GM21381 (cell line): ENCODE results near the gene ISY1.
"Not testable (repeated sequence)": the region's sequence is repeated elsewhere in the genome, so short reads cannot be mapped to it uniquely, and the experiment has no call there.

ENCODE experiments used
- ATAC-seq: cut with Tn5 transposase; IDR thresholded peaks from one replicate; pipeline ENCODE4 v1.9.1; 2021; ENCODE audit warnings: mild to moderate bottlenecking, moderate library complexity; ENCODE audit not compliant: unreplicated experiment

Gene ISY1

DNA sequence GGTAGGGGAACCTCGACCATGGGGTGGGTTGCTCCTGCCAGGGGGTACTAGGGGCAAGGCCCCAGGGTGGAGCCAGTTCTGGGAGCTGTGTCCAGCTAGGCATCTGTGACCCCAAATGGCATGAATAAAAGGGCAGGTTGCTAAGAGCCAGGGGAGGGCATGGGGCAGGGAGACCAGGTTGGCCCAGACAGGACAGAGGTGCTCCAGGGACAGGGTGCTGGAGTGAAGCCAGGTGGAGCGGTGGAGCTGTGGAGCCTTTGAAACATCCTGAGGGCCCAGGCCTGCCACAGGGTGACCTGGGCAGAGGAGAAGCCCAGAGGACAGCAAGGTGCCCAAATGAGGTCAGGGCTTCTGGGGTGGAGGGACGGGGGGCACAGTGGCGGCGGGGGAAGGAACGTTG, 72.6 kb downstream of the ISY1 start:
- not testable (repeated sequence) for ATAC-seq

DNA sequence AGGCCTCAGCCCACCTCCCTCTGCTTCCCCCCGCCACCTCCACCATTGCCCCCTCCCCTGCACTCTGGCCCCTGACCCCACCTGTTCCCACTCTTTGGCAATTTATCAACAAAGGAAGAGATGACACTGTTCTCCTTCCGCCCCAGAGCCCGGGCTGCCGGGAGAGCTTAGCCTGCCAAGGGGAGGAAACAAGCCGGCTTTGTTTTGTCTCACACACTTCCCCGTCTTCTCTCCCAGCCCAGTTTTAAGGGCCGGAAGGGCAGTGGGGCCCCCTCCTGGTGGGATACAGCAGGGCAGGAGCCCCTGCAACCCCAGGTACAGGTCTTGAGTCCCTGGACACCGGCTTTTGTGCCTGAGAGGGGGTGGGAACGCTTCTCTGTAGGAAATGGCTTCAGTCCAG, 73.0 kb downstream of the ISY1 start:
- peak; percentile 48 for ATAC-seq

DNA sequence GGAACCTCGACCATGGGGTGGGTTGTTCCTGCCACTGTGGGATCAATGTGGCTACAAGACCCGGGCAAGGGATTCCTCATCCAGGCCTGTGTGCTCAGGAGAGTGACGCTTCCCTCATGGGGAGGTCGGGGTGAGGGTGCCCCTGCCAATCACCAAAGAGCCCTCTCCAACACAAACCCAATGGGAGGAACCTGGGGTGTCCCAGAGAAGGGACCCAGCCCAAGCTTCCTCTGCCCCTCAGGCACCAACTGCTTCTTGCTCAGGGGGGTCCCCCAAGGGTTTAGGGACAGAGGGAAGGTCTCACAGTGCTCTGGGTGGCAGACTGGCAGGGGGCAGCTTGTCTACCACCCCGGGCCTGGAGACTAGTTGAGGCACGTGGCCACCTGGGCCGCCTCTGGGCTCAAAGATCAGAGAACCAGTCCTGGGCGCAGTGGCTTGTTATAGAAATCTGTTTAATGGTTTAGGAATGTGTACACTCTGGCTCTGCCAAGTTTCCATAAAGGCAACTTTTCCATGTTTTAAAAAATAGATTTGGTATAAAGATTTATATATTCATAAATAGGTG, 73.6 kb downstream of the ISY1 start:
- no peak for ATAC-seq

DNA sequence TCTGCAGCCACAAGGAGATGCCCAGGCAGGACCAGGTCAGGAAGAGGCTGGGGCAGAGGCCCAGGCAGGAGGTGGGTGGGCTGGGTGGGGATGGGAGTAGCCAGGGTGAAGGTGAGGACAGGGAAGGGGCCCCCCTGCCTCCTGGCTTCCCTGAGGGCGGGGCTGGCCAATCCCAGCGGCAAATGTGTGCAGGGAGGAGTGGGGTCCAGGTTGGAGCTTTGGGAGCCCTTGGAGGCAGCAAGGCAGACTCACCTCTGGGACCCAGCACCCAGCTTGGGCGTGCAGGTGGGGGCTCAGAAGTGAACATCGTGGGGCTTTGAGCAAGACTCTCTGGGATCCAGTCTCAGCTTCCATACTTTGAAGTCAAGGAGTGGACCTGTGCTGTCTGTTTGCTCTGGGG, 75.0 kb downstream of the ISY1 start:
- no peak for ATAC-seq

DNA sequence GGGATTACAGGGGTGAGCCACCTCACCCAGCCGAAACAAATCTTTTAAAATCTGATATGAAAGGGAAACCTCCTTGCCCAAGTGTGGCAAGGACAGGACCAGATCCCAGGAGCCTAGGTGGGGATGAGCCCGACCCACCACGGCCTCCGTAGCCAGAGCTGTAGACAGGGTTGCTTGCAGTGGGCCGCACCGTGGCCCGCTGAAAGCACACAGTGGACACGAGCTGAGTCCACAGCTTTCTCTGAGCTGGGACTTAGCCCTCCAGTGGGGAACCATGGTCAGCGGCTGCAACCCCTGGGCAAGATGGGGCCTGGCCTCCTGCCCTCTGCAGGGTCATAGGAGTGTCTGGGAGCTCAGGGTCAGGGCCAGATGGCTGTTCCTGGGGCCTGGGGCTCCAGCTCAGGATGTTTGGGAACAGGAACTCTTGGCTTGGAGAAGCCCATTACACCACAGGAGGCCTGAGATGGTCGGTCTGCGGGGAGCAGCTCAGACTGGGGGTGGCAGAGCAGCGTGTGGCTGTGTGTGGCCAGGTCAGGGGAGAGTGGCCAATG, 75.6 kb downstream of the ISY1 start:
- ATAC-seq: no peak

DNA sequence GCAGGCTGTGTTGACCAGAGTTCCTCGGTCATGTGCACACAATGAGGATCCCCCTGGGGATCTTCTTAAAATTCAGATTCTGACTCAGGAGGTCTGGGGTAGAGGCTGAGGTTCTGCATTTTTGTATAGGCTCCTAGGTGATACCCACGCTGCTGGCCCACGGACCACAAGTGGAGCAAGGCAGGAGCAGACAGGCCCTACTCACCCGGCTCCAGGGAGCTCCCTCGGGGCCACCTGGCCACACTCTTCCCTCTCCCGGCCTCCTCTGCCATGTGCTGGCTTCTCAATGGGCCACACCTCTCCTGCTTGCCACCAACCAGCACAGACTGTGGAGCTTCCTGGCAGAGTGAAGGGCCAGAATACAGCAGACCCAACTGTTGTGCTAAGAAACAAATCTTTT, 76.4 kb downstream of the ISY1 start:
- no peak for ATAC-seq

DNA sequence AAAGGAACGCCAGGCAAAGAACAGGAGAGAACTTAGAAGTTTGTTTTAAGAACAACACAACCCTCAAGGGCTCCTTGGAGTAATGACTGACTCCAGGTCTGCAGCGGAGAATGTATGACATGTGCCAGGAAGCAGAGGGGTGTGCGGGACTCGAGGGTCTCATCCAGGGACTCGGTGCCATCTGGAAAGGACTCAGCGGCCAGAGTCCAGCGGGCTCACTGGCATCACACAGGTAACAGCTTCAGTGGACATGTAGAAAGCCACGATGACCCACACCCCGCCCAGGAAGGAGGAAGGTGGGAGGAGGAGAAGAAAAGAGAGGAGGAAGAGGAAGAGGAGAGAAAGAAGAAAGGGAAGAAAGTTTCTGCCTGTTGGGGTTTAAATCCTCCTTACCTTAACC, 78.8 kb downstream of the ISY1 start:
- ATAC-seq: no peak

DNA sequence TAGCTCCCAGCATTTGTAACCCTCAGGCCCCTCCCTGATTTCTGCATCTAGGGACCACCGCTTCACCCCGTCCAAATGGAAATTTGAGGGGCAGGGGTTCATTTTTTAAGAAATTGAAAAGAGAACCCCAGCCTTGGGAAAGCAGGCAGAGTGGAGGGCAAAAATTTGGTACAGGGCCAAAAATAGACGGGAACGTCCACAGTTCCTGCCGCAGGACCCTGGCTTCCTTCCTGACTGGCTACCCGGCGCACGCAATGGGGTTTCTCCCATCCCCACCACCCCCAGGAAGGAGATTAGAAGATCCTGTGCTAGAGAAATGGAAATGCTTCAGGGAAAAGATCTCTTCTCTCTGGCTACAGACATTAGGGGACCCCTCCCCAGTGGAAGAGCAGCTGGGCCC, 79.4 kb downstream of the ISY1 start:
- ATAC-seq: no peak

DNA sequence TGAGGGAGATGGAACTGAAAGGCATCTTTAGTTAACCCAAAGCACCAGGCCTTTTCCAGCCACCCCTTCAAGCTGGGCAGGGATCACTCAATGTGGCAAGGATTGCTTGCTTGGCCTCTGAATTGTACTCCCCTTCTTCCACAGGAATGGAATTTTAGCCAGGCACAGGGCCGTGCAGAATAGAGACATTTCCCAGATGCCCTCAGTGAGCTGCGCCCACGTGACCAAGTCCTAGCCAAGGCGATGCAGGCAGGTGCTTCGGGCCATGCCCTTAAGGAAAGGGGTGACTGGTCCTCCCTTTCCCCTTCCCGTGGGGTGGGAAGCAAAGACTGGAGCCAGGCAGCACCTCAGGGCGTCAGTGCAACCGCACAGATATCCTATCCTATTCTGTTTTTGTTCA, 82.4 kb downstream of the ISY1 start:
- no peak for ATAC-seq
